Mesothelial cell of epicardium (in vitro differentiated cells): Measurements from ENCODE around the gene EFNA4. TPM values are rescaled to one million over a fixed set of nuclear protein-coding genes. Genes with fewer than 3 reads are reported as not detected.

Experiments
- DNase-seq, 2 experiments: peaks; one replicate each; pipeline ENCODE4 v3.0.0; 2021; ENCODE audit warnings: low spot score in 2 of 2; ENCODE audit not compliant: unreplicated experiment in 2 of 2
- H3K27ac Mint-ChIP-seq: 2 replicates; pipeline ENCODE4 v1.8.0; 2021; ENCODE audit warnings: mixed read lengths
- H3K27me3 Mint-ChIP-seq: 2 replicates; pipeline ENCODE4 v1.8.0; 2021; ENCODE audit warnings: low read depth, mixed read lengths
- H3K36me3 Mint-ChIP-seq: 2 replicates; pipeline ENCODE4 v1.8.0; 2021; ENCODE audit warnings: mixed read lengths
- H3K4me1 Mint-ChIP-seq: 2 replicates; pipeline ENCODE4 v1.8.0; 2021; ENCODE audit warnings: mixed read lengths
- H3K4me3 Mint-ChIP-seq: 2 replicates; pipeline ENCODE4 v1.8.0; 2021; ENCODE audit warnings: mild to moderate bottlenecking, moderate library complexity, mixed read lengths
- H3K9me3 Mint-ChIP-seq: 2 replicates; pipeline ENCODE4 v1.8.0; 2021; ENCODE audit warnings: mixed read lengths
- CTCF ChIP-seq: fragments of 200-600 bp; sonication (generic); IDR thresholded peaks from one replicate; pipeline ENCODE4 v1.5.0; 2021; ENCODE audit warnings: antibody characterized with exemption; ENCODE audit not compliant: unreplicated experiment
- total RNA-seq: library from RNA; stranded (reverse); gene quantifications from 3 replicates; pipeline ENCODE4 v1.2.1, GENCODE V29; 2021

The EFNA4 gene
- total RNA-seq, 1 donor from 2014 or later, result 31.2 TPM

- H3K4me3 Mint-ChIP-seq, result peak overlapping the region; percentile 61
- H3K4me1 Mint-ChIP-seq, result peaks cover 20% of the 10 kb centered on the region
- peak overlapping the region; percentile 9 for H3K27ac Mint-ChIP-seq
- no peak for TF ChIP-seq CTCF
- no peak for DNase-seq
- H3K27me3 Mint-ChIP-seq, result peaks cover 26% of the 10 kb centered on the region
- peaks cover 13% of the 10 kb centered on the region for H3K36me3 Mint-ChIP-seq
- no peaks in the 10 kb centered on the region for H3K9me3 Mint-ChIP-seq
These were observed 6.7 kb downstream of the EFNA4 start for GRCh38 chr1:155070158-155070621.

DNA sequence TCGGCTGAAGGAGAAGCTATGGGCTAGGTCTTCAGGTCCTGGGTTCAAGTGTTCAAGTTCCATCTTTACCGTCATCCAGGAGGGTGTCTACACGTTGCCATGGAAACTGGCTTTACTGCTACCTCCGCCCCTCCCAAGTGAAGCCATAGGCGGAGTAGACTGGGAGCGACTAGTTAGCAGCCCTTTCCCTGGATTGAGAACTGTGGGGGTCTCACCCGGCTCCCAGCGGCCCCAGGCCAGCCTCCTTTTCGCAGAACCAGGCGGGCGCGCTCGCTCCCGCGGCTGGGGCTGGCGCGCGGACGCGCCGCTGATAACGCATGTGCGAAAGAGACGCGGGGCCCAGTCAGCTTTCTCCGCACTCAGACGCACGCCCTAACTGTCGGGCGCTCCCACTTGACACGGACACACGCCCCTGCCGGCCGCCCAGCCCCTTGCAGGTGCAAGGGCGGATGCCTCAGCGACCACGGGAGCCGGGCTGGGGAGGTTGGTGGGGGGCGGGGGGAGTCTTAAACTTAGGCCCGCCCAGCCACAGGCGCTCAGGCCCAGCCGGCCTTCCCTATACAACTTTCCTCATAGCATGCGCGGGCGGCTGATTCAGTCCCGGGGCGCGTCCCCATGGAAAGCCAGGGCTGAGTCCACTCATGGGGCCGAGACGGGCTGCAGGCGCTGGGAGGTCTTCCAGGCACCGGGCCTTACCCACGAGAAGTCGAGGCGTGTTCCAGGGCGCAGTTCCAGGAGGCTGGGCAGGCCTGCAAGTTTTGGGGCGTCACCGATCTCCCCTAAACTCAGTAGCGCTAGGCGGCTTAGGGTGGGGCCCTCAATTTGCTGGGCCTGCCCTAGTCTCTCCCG is 7.4 kb downstream of the EFNA4 start:
- Mint-ChIP-seq H3K4me3 (peak overlapping the region; percentile 61), H3K4me1 (peaks cover 20% of the 10 kb centered on the region), H3K27me3 (peaks cover 29% of the 10 kb centered on the region), H3K27ac (peak overlapping the region; percentile 4), H3K9me3 (no peaks in the 10 kb centered on the region), H3K36me3 (peaks cover 13% of the 10 kb centered on the region)
- peak; percentile 71 to 82 for DNase-seq
- TF ChIP-seq CTCF, result peak; percentile 71

- Mint-ChIP-seq H3K27me3 (peaks cover 29% of the 10 kb centered on the region), H3K4me3 (peak overlapping the region; percentile 61), H3K36me3 (peaks cover 11% of the 10 kb centered on the region), H3K4me1 (peaks cover 20% of the 10 kb centered on the region), H3K9me3 (no peaks in the 10 kb centered on the region), H3K27ac (peak overlapping the region; percentile 77)
- TF ChIP-seq CTCF, result no peak
- no peak for DNase-seq
These were observed 8.2 kb downstream of the EFNA4 start for GRCh38 chr1:155071701-155072100.

GRCh38 chr1:155072531-155073289 is 9.2 kb downstream of the EFNA4 start:
- DNase-seq, result no peak
- Mint-ChIP-seq H3K27ac (no peak overlapping the region), H3K4me1 (peaks cover 24% of the 10 kb centered on the region), H3K27me3 (peaks cover 29% of the 10 kb centered on the region), H3K9me3 (no peaks in the 10 kb centered on the region), H3K36me3 (peaks cover 5% of the 10 kb centered on the region), H3K4me3 (no peak overlapping the region)
- no peak for TF ChIP-seq CTCF

DNA sequence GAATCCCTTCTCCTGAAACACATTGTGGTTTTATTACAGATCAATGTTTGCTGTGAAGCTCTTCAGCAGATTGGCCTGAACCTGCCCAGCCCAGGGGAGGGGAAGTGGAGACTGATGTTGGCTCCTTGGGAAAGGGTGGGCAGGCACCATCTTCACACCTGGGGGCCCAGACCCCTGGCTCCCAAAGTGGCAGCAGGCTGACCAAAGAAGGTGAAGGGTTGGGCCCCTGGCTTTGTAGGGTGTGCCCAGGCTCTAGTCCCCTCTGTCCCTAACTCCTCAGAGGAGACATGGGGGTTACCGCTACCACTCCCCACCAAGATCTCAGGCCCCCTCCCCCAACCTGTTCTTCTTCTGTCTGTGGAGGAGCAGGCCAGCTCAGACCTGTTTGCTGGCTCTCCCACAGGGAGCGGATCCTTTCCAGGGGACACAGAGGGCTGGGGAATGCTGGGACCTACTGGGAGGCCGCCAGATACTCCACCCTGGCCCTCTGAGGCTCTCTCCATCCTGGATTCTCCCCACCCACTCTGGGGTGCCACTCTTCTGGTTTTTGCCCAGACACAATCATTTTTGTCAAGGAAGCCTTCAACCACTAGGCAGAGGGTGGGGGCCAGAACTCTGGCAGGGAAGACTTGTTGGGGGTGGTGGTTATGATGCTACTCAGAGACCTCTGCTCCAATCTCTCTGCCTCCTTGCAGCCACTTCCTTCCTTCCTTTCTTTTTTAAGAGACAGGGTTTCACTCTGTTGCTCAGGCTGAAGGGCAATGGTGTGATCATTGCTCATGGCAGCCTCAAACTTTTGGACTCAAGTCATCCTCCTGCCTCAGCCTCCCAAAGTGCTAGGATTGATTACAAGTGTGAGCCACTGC is 10.1 kb downstream of the EFNA4 start:
- H3K4me1 Mint-ChIP-seq, result peaks cover 27% of the 10 kb centered on the region
- no peak for DNase-seq
- H3K36me3 Mint-ChIP-seq, result peaks cover 2% of the 10 kb centered on the region
- H3K27ac Mint-ChIP-seq, result no peak overlapping the region
- H3K9me3 Mint-ChIP-seq, result no peaks in the 10 kb centered on the region
- no peak overlapping the region for H3K4me3 Mint-ChIP-seq
- peaks cover 29% of the 10 kb centered on the region for H3K27me3 Mint-ChIP-seq
- TF ChIP-seq CTCF, result no peak
